ENCODE measurements around the gene FAM170B.

Gene FAM170B

GRCh38 chr10:49096890-49097445 lies 36.9 kb downstream of the FAM170B start:
- no peak for DNase-seq

- DNase-seq = no peak
Measured at GRCh38 chr10:49094646-49095045, 39.2 kb downstream of the FAM170B start.

- DNase-seq = no peak
Measured at GRCh38 chr10:49093922-49094321, 39.9 kb downstream of the FAM170B start.

- DNase-seq = no peak
Measured at GRCh38 chr10:49092477-49092876, 41.3 kb downstream of the FAM170B start.

GRCh38 chr10:49091450-49092210 lies 42.2 kb downstream of the FAM170B start:
- no peak for DNase-seq

- DNase-seq = no peak
Measured at GRCh38 chr10:49090696-49091380, 43.0 kb downstream of the FAM170B start.

- no peak for DNase-seq
Measured at GRCh38 chr10:49090189-49090575, 43.6 kb downstream of the FAM170B start.

- DNase-seq = no peak
Measured at GRCh38 chr10:49089557-49090188, 44.1 kb downstream of the FAM170B start.

GRCh38 chr10:49089152-49089551 lies 44.7 kb downstream of the FAM170B start:
- DNase-seq = no peak

- DNase-seq = no peak
Measured at GRCh38 chr10:49086889-49087288, 46.9 kb downstream of the FAM170B start.

GRCh38 chr10:49083261-49083660 lies 50.6 kb downstream of the FAM170B start:
- peak; percentile 41 for DNase-seq

- DNase-seq = peak; percentile 27
Measured at GRCh38 chr10:49082766-49083165, 51.1 kb downstream of the FAM170B start.

GRCh38 chr10:49081547-49082275 lies 52.1 kb downstream of the FAM170B start:
- peak; percentile 6 for DNase-seq

Measured in NCI-H345 (cell line).